Astrocyte of the spinal cord (primary cell): ENCODE results near the gene PMEPA1.

ENCODE experiments used
- DNase-seq: peaks from one replicate; pipeline ENCODE4 v3.0.0; 2011; ENCODE audit warnings: low read depth, low spot score
- H3K4me3 ChIP-seq: 2 replicates; pipeline ENCODE4 v1.5.1; 2011; ENCODE audit warnings: low read depth, mild to moderate bottlenecking, low read length, moderate library complexity
- in situ Hi-C: cut with HindIII; loops from 2 replicates; pipeline ENCODE4 v1.10.0; 2017; ENCODE audit warnings: low sequenced_read_pairs
- TF ChIP-seq, protein P1 (sequence below): IDR thresholded peaks from 2 replicates; pipeline ENCODE4 v1.5.1; 2012; ENCODE audit warnings: low read depth, mild to moderate bottlenecking, low read length, inconsistent platforms

Gene PMEPA1

GRCh38 chr20:57666106-57666833, 43.5 kb downstream of the PMEPA1 start:
- no peak for DNase-seq
- TF ChIP-seq, protein P1, sequence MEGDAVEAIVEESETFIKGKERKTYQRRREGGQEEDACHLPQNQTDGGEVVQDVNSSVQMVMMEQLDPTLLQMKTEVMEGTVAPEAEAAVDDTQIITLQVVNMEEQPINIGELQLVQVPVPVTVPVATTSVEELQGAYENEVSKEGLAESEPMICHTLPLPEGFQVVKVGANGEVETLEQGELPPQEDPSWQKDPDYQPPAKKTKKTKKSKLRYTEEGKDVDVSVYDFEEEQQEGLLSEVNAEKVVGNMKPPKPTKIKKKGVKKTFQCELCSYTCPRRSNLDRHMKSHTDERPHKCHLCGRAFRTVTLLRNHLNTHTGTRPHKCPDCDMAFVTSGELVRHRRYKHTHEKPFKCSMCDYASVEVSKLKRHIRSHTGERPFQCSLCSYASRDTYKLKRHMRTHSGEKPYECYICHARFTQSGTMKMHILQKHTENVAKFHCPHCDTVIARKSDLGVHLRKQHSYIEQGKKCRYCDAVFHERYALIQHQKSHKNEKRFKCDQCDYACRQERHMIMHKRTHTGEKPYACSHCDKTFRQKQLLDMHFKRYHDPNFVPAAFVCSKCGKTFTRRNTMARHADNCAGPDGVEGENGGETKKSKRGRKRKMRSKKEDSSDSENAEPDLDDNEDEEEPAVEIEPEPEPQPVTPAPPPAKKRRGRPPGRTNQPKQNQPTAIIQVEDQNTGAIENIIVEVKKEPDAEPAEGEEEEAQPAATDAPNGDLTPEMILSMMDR: no peak
- in situ Hi-C loops: no loop called here
- no peak overlapping the region for H3K4me3 ChIP-seq

DNA sequence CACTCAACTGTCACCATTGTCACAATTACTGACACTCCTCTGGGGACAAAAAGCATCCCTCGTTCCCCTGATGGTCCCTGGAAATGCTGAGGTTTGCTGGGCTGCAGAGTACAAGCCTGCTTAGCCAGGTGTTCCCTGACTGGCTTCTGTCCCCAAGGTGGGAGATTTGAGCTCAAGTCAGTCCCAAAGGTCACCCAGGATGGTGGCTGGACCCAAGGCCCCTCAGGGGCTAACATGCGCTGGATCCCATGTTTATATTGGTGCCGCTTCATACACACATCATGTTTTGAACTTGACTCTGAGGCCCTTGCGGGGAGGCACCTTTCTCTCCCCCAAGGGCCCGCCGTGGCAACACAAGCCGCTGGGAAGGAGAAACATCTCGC, 44.2 kb downstream of the PMEPA1 start:
- in situ Hi-C loops: no loop called here
- H3K4me3 ChIP-seq: no peak overlapping the region
- TF ChIP-seq, protein P1: no peak
- no peak for DNase-seq

- in situ Hi-C loops: no loop called here
- TF ChIP-seq, protein P1: no peak
- no peak for DNase-seq
- H3K4me3 ChIP-seq: no peak overlapping the region
Measured at GRCh38 chr20:57664924-57665588, 44.8 kb downstream of the PMEPA1 start.

- no peak for DNase-seq
- in situ Hi-C loops: no loop called here
- H3K4me3 ChIP-seq: no peak overlapping the region
- TF ChIP-seq, protein P1: no peak
Measured at GRCh38 chr20:57664476-57664875, 45.3 kb downstream of the PMEPA1 start.

GRCh38 chr20:57663681-57664451, 45.9 kb downstream of the PMEPA1 start:
- in situ Hi-C loops: no loop called here
- TF ChIP-seq, protein P1: no peak
- H3K4me3 ChIP-seq: no peak overlapping the region
- no peak for DNase-seq

GRCh38 chr20:57663241-57663640, 46.6 kb downstream of the PMEPA1 start:
- H3K4me3 ChIP-seq: no peak overlapping the region
- TF ChIP-seq, protein P1: no peak
- in situ Hi-C loops: no loop called here
- DNase-seq: no peak
